HK-2 (cell line): ENCODE data around the gene HYDIN.
"Not testable (repeated sequence)": the region's sequence is repeated elsewhere in the genome, so short reads cannot be mapped to it uniquely, and the experiment has no call there.

ENCODE experiments used
- DNase-seq: peaks from one replicate; pipeline ENCODE4 v3.0.0-alpha.2; 2018; ENCODE audit not compliant: unreplicated experiment

HYDIN gene

GRCh38 chr16:70999735-71000134 lies 230.8 kb downstream of the HYDIN start:
- not testable (repeated sequence) for DNase-seq

GRCh38 chr16:70995799-70996198 lies 234.7 kb downstream of the HYDIN start:
- not testable (repeated sequence) for DNase-seq

- DNase-seq = not testable (repeated sequence)
Measured at GRCh38 chr16:70992511-70992910, 238.0 kb downstream of the HYDIN start.

- DNase-seq = not testable (repeated sequence)
Measured at GRCh38 chr16:70987019-70987715, 243.4 kb downstream of the HYDIN start.

- not testable (repeated sequence) for DNase-seq
Measured at GRCh38 chr16:70984675-70985074, 245.8 kb downstream of the HYDIN start.

GRCh38 chr16:70968332-70968731 lies 262.2 kb downstream of the HYDIN start:
- not testable (repeated sequence) for DNase-seq

GRCh38 chr16:70960169-70960568 lies 270.4 kb downstream of the HYDIN start:
- DNase-seq = not testable (repeated sequence)

- DNase-seq = not testable (repeated sequence)
Measured at GRCh38 chr16:70954922-70955321, 275.6 kb downstream of the HYDIN start.

- DNase-seq = not testable (repeated sequence)
Measured at GRCh38 chr16:70953824-70954223, 276.7 kb downstream of the HYDIN start.

GRCh38 chr16:70943551-70943950 lies 287.0 kb downstream of the HYDIN start:
- not testable (repeated sequence) for DNase-seq

- not testable (repeated sequence) for DNase-seq
Measured at GRCh38 chr16:70939690-70940359, 290.7 kb downstream of the HYDIN start.

GRCh38 chr16:70936781-70937525 lies 293.6 kb downstream of the HYDIN start:
- not testable (repeated sequence) for DNase-seq

- not testable (repeated sequence) for DNase-seq
Measured at GRCh38 chr16:70935325-70935724, 295.2 kb downstream of the HYDIN start.

- DNase-seq = not testable (repeated sequence)
Measured at GRCh38 chr16:70933746-70934145, 296.8 kb downstream of the HYDIN start.

- not testable (repeated sequence) for DNase-seq
Measured at GRCh38 chr16:70930757-70931156, 299.8 kb downstream of the HYDIN start.

GRCh38 chr16:70922164-70922563 lies 308.4 kb downstream of the HYDIN start:
- DNase-seq = not testable (repeated sequence)

GRCh38 chr16:70920661-70921060 lies 309.9 kb downstream of the HYDIN start:
- not testable (repeated sequence) for DNase-seq

GRCh38 chr16:70888208-70888607 lies 342.3 kb downstream of the HYDIN start:
- not testable (repeated sequence) for DNase-seq

- not testable (repeated sequence) for DNase-seq
Measured at GRCh38 chr16:70884652-70885051, 345.9 kb downstream of the HYDIN start.

GRCh38 chr16:70882311-70882710 lies 348.2 kb downstream of the HYDIN start:
- not testable (repeated sequence) for DNase-seq

- peak; percentile 1 for DNase-seq
Measured at GRCh38 chr16:70877895-70878294, 352.6 kb downstream of the HYDIN start.

- DNase-seq = not testable (repeated sequence)
Measured at GRCh38 chr16:70876442-70876841, 354.1 kb downstream of the HYDIN start.
